ENCODE measurements around the gene QSOX2. TPM values are rescaled to one million over a fixed set of nuclear protein-coding genes. Genes with fewer than 3 reads are reported as not detected.

QSOX2 gene
- total RNA-seq, 2 experiments from 2014 or later, result 11.2 to 13.6 TPM

DNA sequence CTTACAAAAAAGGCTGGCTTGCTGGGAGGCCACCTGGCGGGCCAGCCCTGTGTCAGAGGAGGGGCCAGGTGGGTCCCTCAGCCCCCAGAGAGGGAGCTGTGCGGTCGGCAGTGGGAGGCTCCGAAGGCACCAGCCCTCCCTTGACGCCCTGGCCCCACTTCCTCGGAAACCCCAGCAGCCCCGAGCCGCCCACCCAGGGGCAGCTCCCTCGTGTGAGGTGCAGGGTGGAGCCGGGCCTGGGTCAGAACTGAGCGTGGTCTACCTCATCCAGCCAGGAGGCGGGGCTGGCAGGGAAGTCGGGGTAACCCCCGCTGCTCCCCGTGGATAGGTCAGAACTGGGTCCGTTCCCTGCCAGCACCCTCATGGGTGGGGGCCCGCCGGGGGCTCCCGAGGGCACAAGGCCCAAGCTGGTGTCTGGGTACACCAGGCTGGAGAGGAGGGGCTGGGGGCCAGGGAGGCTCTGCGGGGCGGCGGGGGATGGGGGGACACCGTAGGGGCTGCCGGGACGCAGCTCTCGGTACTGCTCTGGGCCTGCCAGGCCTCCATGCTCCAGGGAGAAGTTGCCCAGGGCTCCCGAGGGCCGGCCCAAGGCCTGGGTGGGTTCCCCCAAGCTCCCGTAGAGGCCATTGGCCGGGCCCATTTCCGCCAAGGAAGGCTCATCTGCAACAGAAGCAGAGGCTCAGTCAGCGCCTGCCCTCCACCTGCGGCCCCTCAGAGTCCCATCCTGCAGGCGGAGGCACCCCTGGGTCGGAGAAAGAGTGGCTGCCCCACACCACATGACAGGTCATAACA, 48.3 kb downstream of the QSOX2 start:
- no peak for DNase-seq
- Mint-ChIP-seq H3K4me1 (no peaks in the 10 kb centered on the region), H3K27me3 (peaks cover 64% of the 10 kb centered on the region), H3K27ac (no peak overlapping the region), H3K36me3 (no peaks in the 10 kb centered on the region), H3K9me3 (ENCODE audit: low read depth) (no peaks in the 10 kb centered on the region), H3K4me3 (no peak overlapping the region)
- no peak for ATAC-seq
- CTCF ChIA-PET, result no interaction called here

DNA sequence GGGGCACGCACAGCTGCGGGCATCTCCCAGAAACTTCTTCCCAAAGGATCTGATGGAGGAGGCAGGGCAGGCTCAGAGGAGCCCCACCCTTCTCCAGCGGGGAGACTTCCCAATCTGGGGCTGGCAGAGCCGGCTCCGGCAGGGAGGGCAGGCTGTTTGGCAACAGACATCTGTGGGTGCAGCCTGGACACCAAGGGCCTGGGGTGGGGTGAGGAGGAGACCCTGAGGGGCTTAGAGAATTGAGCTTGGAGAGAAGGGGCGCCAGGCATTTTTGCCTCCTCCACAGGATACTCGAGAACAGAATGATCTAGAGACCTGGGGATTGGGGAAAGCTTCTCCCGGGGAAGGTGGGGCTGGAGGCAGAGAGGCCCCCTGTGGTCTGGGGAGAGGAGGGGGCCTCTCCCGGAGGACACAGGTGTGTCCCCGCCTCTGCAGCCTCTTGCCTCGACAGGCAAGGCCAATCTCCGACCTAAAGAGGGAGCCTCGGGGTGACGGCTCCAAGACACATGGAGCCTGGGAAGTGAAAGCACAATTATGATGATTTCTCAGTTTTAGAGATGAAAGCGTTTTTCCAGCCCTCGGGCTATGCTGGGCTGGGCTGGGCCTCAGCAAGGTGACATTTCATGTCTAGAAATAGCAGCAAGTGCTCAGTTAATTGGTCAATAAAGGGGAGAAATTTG, 49.1 kb downstream of the QSOX2 start:
- DNase-seq (no peak), ATAC-seq (no peak)
- Mint-ChIP-seq H3K9me3 (ENCODE audit: low read depth) (no peaks in the 10 kb centered on the region), H3K4me1 (no peaks in the 10 kb centered on the region), H3K4me3 (no peak overlapping the region), H3K27me3 (peaks cover 68% of the 10 kb centered on the region), H3K36me3 (no peaks in the 10 kb centered on the region), H3K27ac (no peak overlapping the region)
- CTCF ChIA-PET, result no interaction called here

DNA sequence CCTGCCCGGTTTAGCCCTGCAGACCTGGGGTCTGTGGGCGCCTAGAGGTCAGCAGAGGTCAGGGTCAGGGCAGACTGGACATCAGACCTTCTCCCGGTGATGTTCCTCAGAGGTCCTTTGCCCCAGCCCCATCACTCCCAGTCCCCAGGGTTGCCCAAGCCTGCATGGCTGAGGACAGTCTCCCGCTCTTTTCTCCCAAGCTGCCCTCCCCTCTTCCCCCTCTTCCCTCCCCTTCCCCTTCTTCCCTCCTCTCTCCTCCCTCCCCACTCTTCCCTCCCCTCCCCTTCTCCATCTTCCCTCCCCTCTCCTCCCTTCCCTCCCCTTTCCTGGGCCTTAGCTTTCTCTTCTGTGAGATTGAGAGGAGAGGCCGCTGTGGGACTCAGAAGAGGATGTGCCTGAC, 51.1 kb downstream of the QSOX2 start:
- ATAC-seq (no peak), DNase-seq (no peak)
- CTCF ChIA-PET, result no interaction called here
- Mint-ChIP-seq H3K9me3 (ENCODE audit: low read depth) (no peaks in the 10 kb centered on the region), H3K4me1 (no peaks in the 10 kb centered on the region), H3K27me3 (peaks cover 67% of the 10 kb centered on the region), H3K36me3 (no peaks in the 10 kb centered on the region), H3K27ac (no peak overlapping the region), H3K4me3 (no peak overlapping the region)

DNA sequence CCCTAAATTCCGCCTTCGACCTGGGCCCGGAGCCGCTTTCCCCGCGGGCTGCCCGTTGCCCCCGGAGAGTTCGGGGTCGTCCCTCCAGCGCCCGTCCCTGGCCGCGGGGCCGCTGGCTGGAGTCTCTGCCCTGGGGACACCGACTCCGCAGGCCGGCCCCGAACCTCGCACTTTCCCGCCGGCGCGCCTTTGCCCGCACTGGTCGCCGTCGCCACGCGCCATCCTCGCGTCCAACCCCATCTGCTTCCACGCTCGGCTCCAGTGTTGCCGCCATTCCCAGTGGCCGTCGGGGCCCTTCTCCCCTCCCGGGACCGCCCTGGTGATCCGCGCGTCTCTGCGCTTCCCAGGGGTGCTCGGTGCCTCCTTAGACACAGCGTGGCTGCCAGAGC, 51.7 kb downstream of the QSOX2 start:
- H3K27me3 Mint-ChIP-seq, result peaks cover 69% of the 10 kb centered on the region
- no peaks in the 10 kb centered on the region for H3K4me1 Mint-ChIP-seq
- H3K36me3 Mint-ChIP-seq, result no peaks in the 10 kb centered on the region
- no peaks in the 10 kb centered on the region for H3K9me3 Mint-ChIP-seq (ENCODE audit: low read depth)
- no peak overlapping the region for H3K27ac Mint-ChIP-seq
- H3K4me3 Mint-ChIP-seq, result no peak overlapping the region
- ATAC-seq (no peak), DNase-seq (no peak)
- CTCF ChIA-PET, result no interaction called here

DNA sequence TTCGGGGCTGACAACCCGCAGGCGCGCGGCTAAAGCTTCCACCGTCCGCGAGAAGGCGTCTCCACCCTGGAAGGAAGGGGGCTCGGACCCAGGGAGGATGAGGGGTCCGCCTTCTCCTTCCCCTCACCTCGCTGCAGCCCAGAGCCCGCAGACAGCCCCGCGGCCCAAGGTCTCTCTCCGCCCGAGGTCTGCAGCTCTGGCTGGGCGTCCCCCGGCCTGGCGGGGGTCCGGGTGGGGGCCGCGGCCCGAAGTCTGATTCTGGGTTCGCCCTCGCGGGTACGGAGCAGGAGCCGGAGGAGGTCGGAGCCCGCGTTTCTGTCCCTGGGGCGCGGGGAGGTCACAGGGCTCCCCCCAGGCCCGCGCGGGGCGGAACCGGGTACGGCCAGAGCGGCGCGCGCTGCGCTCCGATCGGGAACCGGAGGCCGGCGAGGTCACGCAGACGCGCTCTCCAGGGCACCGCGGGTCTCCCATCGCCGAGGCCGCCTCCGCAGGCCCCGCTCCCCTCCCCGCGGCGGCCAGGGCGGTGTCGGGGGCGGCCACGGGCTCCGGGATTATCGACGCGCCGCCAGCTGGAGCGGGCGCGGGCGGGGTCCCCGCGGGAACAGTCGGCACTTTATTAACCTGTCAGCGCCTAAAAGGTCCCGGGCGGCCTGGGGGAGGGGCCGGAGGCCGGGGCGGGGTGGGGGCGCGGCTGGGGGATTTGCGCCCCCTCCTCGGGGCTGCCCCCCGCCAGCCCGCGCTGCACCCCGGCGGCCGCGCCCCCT, 52.3 kb downstream of the QSOX2 start:
- ATAC-seq (no peak), DNase-seq (no peak)
- H3K36me3 Mint-ChIP-seq, result no peaks in the 10 kb centered on the region
- no peaks in the 10 kb centered on the region for H3K4me1 Mint-ChIP-seq
- CTCF ChIA-PET, result no interaction called here
- H3K27me3 Mint-ChIP-seq, result peaks cover 66% of the 10 kb centered on the region
- no peaks in the 10 kb centered on the region for H3K9me3 Mint-ChIP-seq (ENCODE audit: low read depth)
- H3K27ac Mint-ChIP-seq, result no peak overlapping the region
- H3K4me3 Mint-ChIP-seq, result no peak overlapping the region

DNA sequence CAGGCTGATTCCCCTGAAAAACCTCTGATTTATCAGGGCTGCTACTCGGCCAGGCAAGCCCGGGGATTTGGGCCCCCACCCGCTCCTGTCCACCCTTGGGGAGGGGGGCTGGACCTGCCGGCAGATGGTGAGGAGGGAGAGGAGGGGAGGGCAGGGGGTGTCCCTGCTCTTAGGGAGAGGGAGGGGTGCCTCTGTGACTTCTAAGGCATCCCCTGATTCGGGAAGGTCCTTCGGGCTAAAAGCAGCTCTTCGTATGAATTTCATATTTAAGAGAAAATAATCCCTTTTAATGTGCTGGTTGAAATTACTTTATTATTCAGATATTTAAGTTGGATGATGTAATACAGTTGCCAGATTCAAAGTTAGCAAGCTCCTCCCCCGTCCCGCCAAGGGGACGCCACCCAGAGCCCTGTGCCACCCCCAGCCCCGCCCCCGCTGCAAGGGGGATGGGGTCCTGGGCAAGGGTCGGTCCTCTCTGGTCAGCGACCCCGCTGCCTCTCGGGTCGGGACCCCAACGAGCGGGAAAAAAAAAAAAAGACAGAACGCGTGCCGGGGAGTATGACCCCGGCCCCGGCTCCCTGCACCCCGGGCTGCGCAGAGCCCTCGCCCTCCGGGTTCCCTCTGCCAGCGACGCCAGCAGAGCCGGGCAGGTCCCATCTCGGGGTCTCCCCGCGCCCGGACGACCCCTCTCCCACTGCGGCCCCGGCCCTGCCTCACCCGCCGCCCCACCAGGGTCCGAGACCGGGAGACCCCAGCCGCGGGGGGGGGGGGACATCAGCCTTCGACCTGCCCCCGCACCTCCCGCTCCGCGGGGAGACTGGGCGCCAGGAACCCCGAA, 53.1 kb downstream of the QSOX2 start:
- no peak overlapping the region for H3K27ac Mint-ChIP-seq
- no peaks in the 10 kb centered on the region for H3K9me3 Mint-ChIP-seq (ENCODE audit: low read depth)
- CTCF ChIA-PET, result no interaction called here
- no peaks in the 10 kb centered on the region for H3K36me3 Mint-ChIP-seq
- ATAC-seq (no peak), DNase-seq (no peak)
- peaks cover 58% of the 10 kb centered on the region for H3K27me3 Mint-ChIP-seq
- H3K4me3 Mint-ChIP-seq, result no peak overlapping the region
- H3K4me1 Mint-ChIP-seq, result no peaks in the 10 kb centered on the region

DNA sequence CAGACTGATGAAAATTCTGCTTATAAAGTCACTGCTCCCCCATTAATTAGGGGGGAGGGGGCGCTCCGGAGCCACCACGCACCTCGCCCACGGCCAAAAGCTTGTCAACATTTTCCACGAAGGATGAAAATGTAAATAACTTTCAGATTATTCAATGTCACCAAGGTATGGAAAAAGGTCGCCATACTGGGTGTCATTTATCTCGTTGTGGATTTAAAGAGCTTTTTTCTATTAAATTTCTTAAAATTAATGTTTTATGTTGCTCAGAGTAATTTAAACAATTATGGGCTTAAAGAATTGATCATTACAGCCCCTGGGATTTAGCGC, 53.7 kb downstream of the QSOX2 start:
- Mint-ChIP-seq H3K27ac (no peak overlapping the region), H3K9me3 (ENCODE audit: low read depth) (no peaks in the 10 kb centered on the region), H3K4me3 (no peak overlapping the region), H3K36me3 (no peaks in the 10 kb centered on the region), H3K27me3 (peaks cover 57% of the 10 kb centered on the region), H3K4me1 (no peaks in the 10 kb centered on the region)
- no peak for DNase-seq
- CTCF ChIA-PET, result no interaction called here
- ATAC-seq, result no peak

DNA sequence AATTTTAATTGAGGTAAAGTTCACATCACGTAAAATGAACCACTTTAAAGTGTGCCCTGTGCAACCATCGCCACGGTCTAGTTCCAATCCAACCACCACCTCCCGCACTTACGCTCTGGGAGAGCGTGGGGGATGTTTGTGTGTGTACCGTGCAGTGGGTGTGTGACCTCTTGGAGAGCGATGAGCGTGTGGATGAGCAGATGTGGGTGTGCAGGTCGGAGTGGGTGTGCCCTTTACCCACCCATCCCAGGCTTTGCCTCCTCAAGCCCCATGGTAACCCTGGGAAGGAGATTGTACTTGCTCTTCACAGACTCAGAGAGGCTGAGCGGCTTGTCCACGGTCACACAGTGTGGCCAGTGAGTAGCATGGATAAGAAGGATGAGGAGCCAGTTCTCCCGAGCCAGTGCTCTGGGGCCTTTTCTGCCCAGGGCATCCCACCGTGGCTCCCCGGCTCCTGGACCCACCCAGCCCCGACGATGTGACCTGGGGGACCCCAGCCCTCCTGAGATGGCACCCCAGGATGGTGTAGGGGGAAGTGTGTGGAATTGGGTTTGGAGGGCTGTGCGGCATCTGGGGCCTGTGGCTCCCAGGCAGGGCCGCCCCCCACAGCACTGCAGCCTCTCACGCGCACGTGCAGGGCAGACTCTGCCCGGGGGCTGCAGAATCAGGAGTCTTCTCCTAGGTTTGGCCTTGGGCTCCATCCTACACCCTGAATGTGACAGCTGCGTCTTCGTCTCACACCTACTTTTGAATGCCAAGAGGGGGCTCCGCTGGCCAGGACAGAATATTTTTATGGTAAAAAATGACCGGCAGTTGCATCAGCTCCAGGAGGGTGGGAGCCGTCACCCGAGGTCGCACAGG, 54.3 kb downstream of the QSOX2 start:
- Mint-ChIP-seq H3K9me3 (ENCODE audit: low read depth) (no peaks in the 10 kb centered on the region), H3K36me3 (no peaks in the 10 kb centered on the region), H3K27ac (no peak overlapping the region), H3K4me1 (no peaks in the 10 kb centered on the region), H3K27me3 (peaks cover 52% of the 10 kb centered on the region), H3K4me3 (no peak overlapping the region)
- CTCF ChIA-PET, result no interaction called here
- DNase-seq (no peak), ATAC-seq (no peak)

DNA sequence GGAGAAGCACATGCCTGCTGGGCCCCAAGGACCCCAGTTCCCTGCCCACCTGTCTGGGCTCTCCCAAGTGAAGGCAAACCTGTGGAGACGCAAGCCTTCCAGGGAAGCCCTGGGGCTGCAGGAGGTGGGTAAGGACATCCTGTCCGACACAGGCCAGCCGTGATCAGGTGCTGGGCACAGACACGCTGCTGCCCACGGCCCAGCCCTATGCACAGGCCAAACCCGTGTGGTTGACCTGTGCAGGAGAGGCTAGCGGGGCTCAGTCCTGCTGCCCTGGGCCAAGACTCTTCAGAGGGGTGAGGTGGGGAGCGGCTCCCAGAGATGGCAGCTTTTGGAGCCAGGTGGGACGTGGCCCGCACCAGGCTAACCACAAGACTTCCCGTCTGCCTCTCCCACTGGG, 55.0 kb downstream of the QSOX2 start:
- CTCF ChIA-PET, result no interaction called here
- no peak overlapping the region for H3K4me3 Mint-ChIP-seq
- H3K27ac Mint-ChIP-seq, result no peak overlapping the region
- H3K36me3 Mint-ChIP-seq, result no peaks in the 10 kb centered on the region
- ATAC-seq, result no peak
- peaks cover 45% of the 10 kb centered on the region for H3K27me3 Mint-ChIP-seq
- DNase-seq, result no peak
- H3K9me3 Mint-ChIP-seq (ENCODE audit: low read depth), result no peaks in the 10 kb centered on the region
- H3K4me1 Mint-ChIP-seq, result no peaks in the 10 kb centered on the region

DNA sequence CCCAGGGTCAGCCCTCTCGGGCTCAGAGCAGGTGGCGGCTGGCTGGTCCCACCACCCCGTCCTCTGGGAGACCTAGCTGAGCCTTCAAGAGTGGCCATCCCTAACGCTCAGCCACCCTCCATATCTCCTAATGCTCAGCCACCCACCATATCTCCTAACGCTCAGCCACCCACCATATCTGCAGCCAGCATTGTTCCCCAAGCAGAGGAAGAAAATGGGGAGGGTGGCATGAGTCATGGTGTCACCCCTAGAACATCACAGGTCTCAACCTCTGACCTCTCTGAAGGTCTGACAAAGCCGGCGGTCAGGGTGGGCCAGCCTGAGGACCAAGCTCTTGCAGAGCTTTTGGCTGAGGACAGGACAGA, 55.4 kb downstream of the QSOX2 start:
- CTCF ChIA-PET, result no interaction called here

DNA sequence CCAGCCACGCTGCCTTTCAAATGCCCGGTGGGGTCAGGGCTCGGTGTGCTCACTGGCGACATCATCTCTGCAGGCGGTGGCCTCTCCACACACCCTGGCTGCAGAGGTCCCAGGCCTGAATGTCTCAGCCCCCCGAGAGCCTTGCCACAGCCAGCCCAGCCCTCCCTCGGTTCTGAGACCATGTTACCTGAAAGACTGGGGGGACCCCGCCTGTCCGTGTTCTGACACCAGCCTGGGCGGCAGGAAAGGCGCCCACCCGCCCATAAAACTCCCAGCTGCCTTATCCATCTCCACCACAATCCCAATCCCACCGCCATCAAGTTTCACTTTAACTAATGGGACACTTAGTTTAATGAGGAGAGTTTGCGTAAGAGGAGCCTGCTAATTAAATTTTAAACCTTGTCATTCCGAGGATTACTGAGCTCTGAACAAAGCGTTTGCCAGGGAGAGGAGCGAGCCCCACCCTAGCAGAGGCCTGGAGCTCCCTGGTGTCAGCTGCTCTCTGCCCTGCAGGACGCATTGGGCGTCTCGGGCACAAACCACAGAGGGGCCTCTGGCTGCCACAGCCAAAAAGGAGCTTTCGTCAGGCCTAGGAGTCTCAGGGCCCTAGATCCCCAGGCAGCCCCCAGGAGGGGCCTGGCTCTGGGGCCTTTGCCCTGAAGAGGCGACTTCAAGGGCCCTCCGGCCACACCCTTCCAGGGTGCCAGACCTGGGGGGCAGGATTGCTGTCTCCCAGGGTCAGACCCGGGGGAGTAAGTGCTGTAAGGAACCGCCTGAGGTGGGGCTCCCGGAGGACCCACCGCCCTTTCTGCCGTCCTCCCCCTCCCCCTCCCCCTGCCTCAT, 56.0 kb downstream of the QSOX2 start:
- no peak for ATAC-seq
- Mint-ChIP-seq H3K4me1 (no peaks in the 10 kb centered on the region), H3K36me3 (no peaks in the 10 kb centered on the region), H3K27ac (no peak overlapping the region), H3K27me3 (peaks cover 38% of the 10 kb centered on the region), H3K9me3 (ENCODE audit: low read depth) (no peaks in the 10 kb centered on the region), H3K4me3 (no peak overlapping the region)
- DNase-seq, result no peak
- CTCF ChIA-PET, result no interaction called here

More for the DNA sequence above, 55.4 kb downstream of the QSOX2 start:
- ATAC-seq, result no peak
- H3K27me3 Mint-ChIP-seq, result peaks cover 44% of the 10 kb centered on the region
- H3K36me3 Mint-ChIP-seq, result no peaks in the 10 kb centered on the region
- no peak overlapping the region for H3K27ac Mint-ChIP-seq
- no peaks in the 10 kb centered on the region for H3K4me1 Mint-ChIP-seq
- no peak for DNase-seq
- H3K4me3 Mint-ChIP-seq, result no peak overlapping the region
- no peaks in the 10 kb centered on the region for H3K9me3 Mint-ChIP-seq (ENCODE audit: low read depth)
